IPS-NIHi7 (cell line): ENCODE data around the gene PLSCR4.
"Not testable (repeated sequence)": the region's sequence is repeated elsewhere in the genome, so short reads cannot be mapped to it uniquely, and the experiment has no call there.

Experiments used
- DNase-seq: peaks from one replicate; pipeline ENCODE4 v3.0.0; 2012; ENCODE audit warnings: mixed read lengths; ENCODE audit errors: extremely low spot score

Gene PLSCR4

DNA sequence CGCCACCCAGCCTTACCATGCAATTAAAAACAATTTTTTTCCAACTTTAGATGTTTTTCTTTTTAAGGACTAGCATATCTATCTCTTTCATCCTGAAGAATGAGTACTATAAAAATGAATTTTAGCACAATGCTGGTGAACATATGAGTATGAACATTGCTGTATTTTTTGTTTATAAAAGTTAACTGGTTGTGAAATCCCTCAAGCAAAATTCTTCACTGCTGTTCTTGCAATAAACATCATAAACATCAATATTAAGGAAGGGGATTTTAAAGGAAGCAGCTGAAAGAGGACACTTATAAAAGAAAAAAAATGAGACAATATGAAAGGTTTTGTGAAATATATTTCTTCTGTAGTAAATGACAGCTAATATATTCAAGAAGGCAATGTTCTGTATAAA lies 3.0 kb downstream of the PLSCR4 start:
- no peak for DNase-seq

DNA sequence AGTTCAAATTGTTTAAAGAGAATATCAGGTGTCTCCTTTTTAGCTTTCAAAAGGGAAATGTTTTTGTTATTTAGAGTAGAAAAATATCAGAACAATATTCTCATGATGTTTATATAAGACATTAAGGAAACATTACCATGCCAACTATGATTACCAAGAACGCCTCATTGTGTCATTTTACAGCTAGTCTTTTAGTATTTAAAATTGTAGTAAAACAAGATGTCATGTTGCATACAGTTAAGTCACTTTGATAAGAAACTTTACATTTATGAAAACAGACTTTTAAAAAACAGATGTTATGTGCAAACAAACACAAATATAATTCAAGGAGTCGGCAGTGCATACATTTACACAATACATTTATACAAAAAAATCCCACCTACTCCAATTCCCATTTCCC lies 4.4 kb downstream of the PLSCR4 start:
- DNase-seq: no peak

DNA sequence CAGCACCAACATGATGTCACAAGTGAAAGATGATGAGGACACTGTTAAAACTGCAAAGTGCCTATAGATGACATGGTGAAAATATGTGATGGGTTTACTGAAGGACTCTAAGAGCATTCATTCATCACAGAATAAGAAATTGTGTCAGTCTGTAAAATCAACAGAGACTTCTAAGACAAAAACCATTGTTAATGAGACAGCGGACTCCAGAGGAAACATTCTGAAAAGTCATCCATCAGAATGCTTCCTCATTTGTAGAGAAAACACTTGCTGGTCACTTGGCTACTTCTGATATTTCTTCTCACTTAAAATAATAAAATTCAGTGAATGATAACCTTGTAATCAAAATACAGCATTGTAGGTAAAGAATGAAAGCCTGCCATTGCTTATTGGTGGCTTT lies 7.3 kb downstream of the PLSCR4 start:
- DNase-seq: no peak

DNA sequence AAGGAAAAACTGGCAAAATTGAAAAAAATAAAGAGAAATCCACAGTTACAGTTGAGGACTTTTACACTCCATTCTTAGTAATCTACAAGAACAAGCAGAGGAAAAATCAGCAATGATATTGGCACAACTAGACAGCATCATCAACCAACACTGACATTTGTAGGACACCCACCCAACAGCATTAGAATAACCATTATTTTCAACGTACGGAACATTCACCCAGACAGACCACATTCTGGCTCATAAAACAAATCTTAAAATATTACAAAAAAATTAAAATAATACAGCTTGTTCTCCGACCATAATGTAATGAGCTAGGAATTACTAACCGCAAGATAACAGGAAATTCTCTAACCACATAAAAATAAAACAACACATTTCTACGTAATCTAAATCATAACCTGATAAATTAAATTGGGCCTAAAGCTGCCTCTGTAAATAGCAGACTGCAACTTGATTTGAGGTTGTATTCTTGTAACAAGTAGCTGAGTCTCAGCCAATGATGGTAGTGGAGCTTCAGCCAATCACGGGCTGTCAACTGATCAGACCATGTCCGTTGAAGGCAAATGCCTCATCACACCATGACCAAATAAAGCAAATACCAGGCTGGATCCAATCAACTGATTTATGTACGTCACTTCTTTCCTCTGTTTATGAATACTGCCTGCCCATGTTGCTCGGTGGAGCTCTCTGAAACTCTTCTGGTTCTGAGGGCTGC lies 9.2 kb downstream of the PLSCR4 start:
- DNase-seq: no peak

DNA sequence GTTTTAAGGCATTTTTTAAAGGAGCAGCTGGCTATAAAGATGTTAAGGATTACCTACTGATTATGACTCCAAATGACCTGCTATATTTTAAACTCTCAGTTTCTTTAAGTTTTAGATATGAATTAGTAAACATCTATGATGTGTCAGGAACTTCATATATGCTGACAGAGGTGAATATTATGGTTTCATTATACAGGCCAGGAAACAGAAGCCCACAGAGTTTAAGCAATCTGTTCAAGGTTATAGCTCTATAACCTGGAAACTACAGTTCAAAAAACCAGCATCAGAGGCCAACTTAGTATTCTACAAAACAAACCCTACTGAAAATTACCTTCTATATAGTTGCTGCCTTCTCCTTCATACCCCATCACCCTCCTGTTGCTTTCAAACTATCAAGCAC lies 17.4 kb downstream of the PLSCR4 start:
- no peak for DNase-seq

DNA sequence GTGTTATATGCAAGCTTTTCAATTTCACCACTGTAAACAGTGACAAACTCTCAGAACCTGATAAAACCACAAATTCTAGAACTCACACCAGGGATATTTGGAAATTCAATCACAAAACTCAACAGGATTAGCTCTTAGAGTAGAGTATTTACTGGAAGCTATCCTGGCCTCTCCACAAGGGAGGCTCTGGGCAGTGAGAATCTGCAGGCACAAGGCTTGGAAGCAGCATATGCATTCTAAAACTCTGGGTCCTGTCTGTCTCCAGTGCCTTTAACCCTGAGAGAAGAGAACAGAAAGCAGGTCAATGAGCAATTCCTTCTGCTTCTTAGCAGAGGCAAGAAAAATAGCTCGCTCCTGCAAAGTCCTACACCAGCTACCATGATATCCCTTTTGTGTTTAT lies 23.4 kb downstream of the PLSCR4 start:
- DNase-seq: peak; percentile 13

DNA sequence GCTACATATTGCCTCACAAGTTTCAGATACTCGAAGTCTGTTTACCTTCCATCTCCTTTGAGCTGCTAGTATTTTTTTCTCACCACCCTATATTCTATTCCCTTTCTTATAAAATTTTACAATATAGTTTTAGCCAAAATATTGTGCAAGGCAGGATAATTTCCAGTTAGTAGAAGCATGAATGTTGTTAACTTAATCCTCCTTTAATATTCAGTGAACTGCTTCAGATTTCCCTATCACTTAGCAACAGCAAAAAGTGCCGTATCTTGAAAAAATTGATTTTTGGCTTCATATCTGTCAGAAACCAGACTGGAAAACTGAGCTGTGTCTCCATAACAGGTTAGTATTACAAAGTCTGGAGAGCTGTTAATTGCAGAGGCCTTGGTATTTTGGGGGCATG lies 24.0 kb downstream of the PLSCR4 start:
- DNase-seq: no peak

DNA sequence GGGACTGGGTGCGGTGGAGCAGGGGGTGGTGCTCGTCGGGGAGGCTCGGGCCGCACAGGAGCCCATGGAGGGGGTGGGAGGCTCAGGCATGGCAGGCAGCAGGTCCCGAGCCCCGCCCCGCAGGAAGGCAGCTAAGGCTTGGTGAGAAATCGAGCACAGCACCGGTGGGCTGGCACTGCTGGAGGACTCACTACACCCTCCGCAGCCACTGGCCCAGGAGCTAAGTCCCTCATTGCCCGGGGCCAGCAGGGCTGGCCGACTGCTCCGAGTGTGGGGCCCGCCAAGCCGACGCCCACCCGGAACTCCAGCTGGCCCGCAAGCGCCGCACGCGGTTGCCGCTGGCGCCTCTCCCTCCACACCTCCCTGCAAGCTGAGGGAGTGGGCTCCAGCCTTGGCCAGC lies 25.4 kb downstream of the PLSCR4 start:
- DNase-seq: not testable (repeated sequence)

DNA sequence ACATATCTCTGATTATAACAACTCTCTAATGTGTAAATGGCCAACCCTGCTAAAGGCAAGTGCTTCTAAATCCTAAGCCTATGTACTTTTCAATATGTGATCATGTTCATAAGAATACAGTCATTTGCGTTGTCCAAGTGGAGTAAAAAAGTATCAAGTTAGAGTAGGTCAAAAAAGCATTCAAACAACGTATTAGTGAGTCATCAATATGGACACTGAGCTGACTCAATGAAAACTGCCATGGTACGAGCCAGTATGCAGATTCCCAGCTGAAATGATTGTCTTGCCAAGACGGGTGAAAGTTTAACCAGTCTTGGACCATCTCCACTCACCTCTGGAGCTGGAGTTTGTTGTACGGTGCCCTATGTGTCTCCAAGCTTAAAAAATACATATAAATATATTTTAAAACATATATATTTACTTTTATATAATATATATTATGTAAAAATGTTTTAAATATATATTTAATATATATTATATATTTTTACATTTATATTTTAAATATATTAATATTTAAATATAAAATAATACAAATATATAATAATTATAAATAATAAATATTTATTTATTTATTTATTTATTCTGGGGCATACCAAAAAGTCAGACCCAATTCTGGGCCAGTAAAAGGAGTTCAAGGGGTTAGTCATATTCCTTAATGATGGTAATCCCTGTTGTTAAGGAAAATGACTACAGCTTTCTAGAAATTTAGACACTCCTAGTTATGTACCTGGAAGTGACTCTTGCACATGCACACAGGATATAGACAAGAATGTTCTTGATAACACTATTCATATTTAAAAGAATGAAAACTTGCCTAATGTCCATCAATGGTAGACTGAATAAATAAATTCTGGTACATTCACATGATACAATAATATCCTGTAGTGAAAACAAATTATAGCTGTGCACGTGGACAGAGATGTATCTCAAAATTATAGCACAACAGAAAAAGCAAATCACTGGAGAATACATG lies 27.2 kb downstream of the PLSCR4 start:
- DNase-seq: no peak

DNA sequence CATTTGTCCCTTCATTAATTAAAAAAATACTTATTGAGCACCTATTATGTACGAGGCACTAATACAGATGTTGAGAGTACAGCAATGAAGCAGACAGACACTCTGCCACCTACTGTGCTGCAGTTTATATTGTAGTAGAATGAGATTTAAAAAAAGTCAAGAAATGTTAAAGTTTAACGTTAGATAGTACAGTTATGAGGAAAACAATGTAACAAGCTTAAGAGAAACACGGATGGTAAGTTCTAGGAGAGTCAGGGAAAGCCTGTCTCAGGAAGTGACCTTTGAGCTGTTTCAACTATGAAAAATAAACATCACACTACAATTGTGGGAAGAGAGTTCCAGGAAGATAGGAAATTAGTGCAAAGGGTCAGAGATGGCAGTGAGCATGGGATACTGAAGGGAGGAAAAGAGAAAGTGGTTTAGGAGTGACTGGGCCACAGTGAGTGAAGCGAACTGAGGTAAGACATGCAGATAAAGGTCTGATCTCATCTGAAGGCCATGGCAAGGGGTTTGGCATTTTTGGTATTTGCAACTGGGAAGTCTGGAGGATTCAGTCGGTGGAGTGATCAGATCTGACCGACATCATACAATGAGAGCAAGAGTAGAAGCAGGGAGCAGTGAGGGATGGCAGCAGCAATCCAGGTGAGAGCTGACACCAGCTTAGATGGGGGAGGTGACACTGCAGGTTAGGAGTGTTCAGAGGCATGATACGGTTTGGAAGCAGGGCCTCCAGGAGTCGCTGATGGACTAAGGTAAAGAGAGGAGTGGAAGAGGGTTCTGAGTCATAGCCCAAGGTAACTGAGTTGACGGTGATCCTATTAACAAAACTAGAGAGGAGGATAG lies 28.5 kb downstream of the PLSCR4 start:
- DNase-seq: peak; percentile 57

DNA sequence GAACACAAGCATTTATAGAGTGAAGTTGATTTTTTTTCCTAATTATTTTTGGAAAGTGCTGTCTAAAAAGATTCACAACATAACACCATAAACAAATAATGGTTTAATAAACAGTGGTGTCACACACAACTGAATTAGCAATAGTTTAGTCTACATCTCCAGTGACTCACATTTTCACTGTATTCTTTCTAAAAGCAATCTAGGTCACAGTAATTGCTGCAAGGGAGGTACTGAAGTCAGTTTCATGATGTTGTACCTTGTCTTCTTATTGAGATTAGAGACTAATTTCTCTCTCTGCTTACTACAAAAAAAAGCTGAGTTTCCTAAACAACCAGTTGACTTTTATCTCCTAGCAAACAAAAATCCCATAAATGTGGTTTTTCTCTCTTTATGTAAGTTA lies 29.6 kb downstream of the PLSCR4 start:
- no peak for DNase-seq

DNA sequence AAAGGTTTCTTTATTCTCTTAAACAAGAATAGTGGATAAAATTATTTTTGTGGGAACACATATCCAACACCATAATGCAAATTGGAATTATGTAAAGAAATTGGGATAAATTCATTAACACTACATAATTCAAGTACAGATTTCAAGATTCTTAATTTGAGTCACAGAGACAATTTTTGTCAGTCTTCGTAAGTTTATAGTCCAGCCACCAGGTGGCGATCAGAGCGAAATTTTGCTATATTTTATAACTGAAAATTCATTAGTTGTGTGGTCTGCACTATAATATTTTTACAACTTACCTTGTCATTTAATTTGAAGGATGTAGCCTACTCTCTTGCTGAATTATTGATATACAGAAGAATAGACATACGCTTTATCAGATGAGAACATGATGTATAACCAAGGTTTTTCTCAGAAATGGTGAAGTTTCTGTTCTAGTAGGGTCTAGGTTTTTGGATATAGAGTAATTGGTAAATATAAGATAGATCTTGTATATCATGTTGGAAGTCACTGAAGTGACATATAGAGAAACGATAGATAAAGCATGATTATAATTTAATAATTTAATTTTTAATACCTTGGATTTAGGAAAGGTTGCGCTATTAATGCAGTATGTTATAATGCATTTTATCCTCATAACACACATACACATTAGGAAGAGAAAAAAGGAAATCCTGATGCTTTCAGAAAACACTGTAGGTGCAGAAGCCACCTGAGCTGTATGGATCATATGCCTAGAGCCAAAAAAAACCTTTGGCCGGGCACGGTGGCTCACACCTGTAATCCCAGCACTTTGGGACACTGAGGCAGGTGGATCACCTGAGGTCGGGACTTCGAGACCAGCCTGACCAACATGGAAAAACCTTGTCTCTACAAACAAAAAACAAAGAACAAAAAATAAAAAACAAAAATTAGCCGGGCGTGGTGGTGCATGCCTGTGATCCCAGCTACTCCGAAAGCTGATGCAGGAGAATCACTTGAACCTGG lies 31.7 kb downstream of the PLSCR4 start:
- no peak for DNase-seq

DNA sequence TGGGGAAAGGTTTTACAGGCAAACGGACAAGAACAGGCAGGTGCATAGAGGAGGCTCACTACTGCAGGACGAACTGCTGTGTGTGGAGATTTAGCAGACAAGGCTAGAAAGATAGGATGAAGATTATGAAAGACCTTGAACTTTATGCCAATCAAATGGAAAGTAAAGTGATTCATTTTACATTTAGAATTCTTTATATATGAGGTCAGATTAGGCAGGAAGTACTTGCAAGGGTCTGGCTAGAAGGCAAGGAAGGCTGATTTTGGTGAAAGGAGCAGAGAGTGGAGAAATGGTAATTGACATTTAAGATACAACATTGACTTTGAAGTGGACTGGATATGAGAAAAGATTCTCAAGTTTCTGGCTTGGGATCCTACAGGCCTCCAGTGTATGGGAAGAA lies 33.6 kb downstream of the PLSCR4 start:
- DNase-seq: no peak

DNA sequence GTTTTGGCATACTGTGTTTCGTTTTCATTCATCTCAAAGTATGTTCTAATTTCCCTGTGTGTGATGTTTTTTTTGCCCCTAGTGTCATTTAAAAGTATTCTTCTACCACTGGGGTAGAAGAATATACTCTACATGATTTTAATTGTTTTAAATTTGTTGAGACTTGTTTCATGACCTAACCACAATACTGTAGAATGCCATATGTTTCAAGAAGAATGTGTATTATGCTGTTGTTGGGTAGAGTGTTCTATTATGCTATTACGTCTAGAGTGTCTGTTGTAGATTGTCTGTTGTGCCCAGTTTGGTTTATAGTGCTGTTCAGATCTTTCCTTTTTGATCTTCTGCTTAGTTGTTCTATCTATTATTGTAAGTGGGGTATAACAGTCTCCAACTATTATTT lies 36.4 kb downstream of the PLSCR4 start:
- no peak for DNase-seq

DNA sequence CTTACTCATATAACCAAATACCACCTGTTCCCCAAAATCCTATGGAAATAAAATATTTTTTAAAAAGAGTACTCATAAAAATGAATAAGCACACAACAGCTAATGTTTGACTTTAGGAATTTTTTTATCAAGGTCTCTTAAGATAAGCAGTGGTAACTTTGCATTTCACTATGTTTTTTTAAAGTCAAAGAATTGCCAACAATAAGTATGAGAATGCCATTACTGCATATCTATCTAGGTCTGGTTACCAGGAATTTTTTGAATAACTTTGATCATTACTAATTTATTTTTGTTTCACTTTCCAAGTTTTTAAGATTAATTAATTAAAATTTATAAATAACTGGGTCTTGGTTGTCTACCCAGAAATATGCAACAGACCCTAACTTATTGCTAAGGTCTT lies 41.5 kb downstream of the PLSCR4 start:
- DNase-seq: no peak

DNA sequence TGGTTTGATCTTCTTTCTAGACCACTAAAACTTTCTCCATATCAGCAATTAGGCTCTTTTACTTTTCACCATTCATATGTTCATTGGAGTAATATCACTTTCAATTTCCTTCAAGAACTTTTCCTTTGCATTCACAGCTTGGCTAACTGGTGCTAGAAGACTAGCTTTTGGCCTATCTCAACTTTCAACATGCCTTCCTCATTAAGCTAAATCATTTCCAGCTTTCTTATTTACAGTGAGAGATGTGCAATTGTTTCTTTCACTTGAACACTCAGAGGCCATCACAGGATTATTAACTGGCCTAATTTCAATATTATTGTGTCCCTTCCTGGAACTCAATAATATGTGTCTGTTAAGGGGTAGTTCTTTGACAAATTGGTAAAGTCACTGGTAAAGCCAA lies 47.1 kb downstream of the PLSCR4 start:
- no peak for DNase-seq

DNA sequence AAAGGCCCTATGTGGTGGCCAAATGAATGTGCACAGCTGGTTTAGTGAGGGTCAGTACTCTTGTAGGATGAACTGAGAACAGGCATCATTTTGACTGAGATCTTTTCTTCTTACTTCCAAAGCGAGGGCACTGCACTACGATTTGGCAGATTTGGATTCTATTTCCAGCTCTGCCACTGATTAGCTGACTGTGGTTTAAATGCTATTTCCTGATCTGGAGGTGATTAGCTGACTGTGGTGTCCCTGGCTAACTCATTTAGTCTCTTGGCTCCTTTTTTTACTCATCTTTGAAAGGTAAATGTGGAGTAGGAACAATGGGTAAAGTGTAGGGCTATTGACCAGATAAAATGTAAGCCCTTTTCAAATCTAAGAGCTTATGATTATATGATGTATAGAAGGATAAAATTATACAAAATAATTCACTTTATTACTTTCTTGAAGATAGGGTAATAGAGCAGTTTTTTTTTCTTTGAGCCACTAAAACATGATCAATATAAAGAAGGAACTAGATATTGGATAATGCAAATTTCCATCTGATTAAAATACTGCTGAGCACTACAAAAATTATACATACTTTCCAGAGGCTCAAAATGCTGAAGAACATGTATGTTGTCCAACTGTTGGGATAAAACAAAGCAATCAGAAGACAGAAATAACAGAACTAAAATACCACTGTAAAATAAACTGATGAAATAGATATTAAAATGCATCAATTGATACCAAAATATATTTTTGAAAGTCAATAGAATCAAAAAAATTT lies 50.3 kb downstream of the PLSCR4 start:
- DNase-seq: no peak

DNA sequence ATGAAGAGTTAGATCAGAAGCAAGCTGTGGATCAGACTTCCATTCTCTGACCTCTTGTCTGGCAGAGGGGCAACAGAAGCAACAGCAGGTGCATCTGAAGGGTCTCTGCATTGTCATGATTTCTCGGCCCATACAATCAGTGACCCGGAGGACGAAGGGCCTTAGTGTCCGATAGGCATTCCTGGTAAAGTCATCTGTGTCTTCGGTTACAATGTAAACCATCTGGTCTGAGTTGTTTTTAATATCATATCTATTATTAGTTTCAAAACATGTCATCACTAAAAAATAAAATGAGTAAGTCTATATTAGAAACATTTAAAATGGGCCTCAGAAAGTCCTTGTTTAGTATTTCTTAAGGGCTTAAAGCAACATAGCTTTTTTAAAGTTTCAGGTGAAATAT lies 51.1 kb downstream of the PLSCR4 start:
- no peak for DNase-seq

DNA sequence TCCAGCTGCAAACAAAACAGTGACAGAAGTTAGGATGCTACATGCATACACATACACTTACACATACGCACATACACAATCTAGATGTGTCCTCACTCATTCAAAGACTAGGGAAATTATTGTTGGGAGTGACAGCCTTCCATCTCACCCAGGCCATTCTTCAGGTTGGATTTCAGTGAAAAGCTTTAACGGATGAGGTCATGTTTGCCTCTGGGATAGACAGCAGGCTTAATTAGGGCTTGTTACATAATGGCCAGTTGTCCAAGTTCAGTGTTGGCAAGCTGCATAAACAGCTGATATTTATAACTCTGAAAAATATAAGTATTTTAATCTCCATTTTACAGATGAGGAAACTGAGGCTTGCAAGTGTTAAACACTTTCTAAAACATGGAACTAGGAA lies 54.1 kb downstream of the PLSCR4 start:
- DNase-seq: no peak

DNA sequence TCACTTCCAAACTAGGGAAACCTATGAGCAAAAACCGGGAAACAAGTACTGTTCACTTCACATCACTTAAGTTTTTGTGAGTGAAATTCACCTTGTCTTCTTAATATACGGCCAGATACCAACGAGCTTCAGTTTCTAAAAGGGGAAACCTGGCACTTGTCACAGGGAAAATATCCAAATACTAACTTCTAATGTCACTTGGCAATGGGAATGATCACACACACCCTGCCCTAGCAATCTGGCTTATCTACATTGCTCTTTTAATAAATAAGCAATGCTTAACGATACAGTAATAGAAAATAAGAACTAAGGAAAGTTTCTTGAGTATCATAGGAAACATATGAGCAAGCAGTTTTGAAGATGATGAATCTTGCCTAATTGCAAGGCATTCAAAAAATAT lies 55.3 kb downstream of the PLSCR4 start:
- DNase-seq: no peak
